Neural progenitor cell (in vitro differentiated cells): Measurements from ENCODE around the gene CMPK2.

Source experiments
- CTCF ChIP-seq: fragments of 200-600 bp; sonication (generic); IDR thresholded peaks from 2 replicates; pipeline ENCODE4 v1.5.1; 2017; ENCODE audit warnings: antibody characterized with exemption, mild to moderate bottlenecking
- EZH2 ChIP-seq: fragments of 200-600 bp; sonication (generic); IDR thresholded peaks from 2 replicates; pipeline ENCODE4 v1.6.1; 2017; ENCODE audit warnings: antibody characterized with exemption, mild to moderate bottlenecking, moderate library complexity
- EZH2phosphoT487 ChIP-seq: fragments of 200-600 bp; sonication (generic); IDR thresholded peaks from 2 replicates; pipeline ENCODE4 v1.6.1; 2017; ENCODE audit warnings: antibody characterized with exemption

- TF ChIP-seq CTCF = no peak
- TF ChIP-seq EZH2phosphoT487 = no peak
- no peak for TF ChIP-seq EZH2
Observed at GRCh38 chr2:6835467-6835866, 30.2 kb downstream of the CMPK2 start.
